ENCODE results near the gene DYNC1H1. TPM values are rescaled to one million over a fixed set of nuclear protein-coding genes. Genes with fewer than 3 reads are reported as not detected.

DYNC1H1 gene
- total RNA-seq, 2 experiments from 2014 or later, result 291 to 301 TPM

DNA sequence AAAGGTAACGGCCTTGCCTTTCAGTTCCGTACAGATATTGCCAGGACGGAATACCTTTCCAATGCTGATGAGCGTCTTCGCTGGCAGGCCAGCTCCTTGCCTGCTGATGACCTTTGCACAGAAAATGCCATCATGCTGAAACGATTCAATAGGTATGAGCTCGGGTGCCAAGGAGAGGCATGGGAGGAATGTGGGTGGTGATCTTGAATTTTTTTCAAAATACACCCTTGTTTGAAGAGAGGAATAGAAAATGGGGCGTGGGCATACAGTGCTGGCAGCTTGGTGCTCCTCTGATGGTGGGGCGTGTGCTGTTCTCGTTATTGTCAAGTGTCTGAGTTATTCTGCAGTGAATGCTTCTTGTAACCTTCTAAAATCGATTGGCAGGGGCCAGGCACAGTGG lies 69.9 kb downstream of the DYNC1H1 start:
- DNase-seq (no peak), ATAC-seq (no peak)
- Mint-ChIP-seq H3K4me3 (no peak overlapping the region), H3K27ac (no peak overlapping the region), H3K9me3 (no peaks in the 10 kb centered on the region), H3K36me3 (ENCODE audit: low read depth) (peaks cover 61% of the 10 kb centered on the region), H3K27me3 (no peaks in the 10 kb centered on the region), H3K4me1 (ENCODE audit: low read depth) (no peaks in the 10 kb centered on the region)
- intact Hi-C loops (cut with micrococcal nuclease), result no loop called here
- CTCF ChIA-PET, result interaction anchor here (1.5 kb wide), 1 partner anchor 62 kb away, joined by 6 read pairs; no protein-coding TSS in a partner anchor
- TF ChIP-seq, protein P1, sequence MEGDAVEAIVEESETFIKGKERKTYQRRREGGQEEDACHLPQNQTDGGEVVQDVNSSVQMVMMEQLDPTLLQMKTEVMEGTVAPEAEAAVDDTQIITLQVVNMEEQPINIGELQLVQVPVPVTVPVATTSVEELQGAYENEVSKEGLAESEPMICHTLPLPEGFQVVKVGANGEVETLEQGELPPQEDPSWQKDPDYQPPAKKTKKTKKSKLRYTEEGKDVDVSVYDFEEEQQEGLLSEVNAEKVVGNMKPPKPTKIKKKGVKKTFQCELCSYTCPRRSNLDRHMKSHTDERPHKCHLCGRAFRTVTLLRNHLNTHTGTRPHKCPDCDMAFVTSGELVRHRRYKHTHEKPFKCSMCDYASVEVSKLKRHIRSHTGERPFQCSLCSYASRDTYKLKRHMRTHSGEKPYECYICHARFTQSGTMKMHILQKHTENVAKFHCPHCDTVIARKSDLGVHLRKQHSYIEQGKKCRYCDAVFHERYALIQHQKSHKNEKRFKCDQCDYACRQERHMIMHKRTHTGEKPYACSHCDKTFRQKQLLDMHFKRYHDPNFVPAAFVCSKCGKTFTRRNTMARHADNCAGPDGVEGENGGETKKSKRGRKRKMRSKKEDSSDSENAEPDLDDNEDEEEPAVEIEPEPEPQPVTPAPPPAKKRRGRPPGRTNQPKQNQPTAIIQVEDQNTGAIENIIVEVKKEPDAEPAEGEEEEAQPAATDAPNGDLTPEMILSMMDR (IDR thresholded peaks at IDR 0.05), result no peak
- POLR2A ChIA-PET, result interaction anchor here (0.8 kb wide), 1 partner anchor 56 kb away, joined by 3 read pairs; no protein-coding TSS in a partner anchor

DNA sequence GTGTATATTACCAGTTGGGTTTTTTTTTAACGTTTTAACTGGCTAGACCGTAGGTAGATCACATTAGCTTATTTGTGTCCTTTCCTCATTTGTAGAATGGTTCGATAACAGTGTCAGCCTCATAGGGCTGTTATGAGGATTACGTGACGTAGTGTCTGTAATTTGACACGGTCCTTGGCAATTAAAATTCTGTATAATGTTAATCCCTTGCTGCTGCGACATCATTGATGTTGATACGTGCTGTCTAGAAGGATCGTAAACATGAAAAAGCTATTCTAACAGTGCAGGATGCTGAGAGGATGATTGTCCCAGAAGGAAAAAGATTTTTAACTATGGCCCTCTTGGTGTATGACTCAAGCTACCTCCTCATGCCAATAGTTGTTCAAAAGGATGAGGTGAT lies 71.5 kb downstream of the DYNC1H1 start:
- no peaks in the 10 kb centered on the region for H3K27me3 Mint-ChIP-seq
- no peak overlapping the region for H3K4me3 Mint-ChIP-seq
- ChIA-PET CTCF (interaction anchor here (1.3 kb wide), 1 partner anchor 278 kb away, joined by 4 read pairs; no protein-coding TSS in a partner anchor), POLR2A (interaction anchor here (0.7 to 1.2 kb wide), 3 partner anchors 11 to 58 kb away, joined by 3 to 4 read pairs (median 3); no protein-coding TSS in a partner anchor)
- no peaks in the 10 kb centered on the region for H3K9me3 Mint-ChIP-seq
- ATAC-seq, result no peak
- TF ChIP-seq, protein P1 (IDR thresholded peaks at IDR 0.05), result no peak
- no peaks in the 10 kb centered on the region for H3K4me1 Mint-ChIP-seq (ENCODE audit: low read depth)
- peaks cover 61% of the 10 kb centered on the region for H3K36me3 Mint-ChIP-seq (ENCODE audit: low read depth)
- no peak overlapping the region for H3K27ac Mint-ChIP-seq
- no peak for DNase-seq
- intact Hi-C loops (cut with micrococcal nuclease), result no loop called here

DNA sequence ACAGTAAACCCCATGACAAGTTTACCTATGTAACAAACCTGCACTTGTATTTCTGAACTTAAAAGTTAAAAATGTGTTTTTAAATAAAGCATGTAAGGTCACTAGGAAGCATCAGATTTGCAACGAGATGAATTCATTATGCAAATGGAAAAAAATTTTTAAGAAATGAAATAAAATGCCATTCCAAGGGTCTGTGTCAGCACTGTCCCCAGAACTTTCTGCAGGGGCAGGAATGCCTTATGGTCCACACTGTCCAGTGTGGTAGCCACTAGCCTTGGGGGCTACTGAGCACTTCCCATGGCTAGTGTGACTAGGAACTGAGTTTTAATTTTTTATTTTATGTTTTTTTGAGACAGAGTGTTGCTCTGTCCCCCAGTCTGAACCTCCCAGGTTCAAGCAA lies 73.3 kb downstream of the DYNC1H1 start:
- Mint-ChIP-seq H3K9me3 (no peaks in the 10 kb centered on the region), H3K27ac (no peak overlapping the region), H3K4me1 (ENCODE audit: low read depth) (no peaks in the 10 kb centered on the region), H3K36me3 (ENCODE audit: low read depth) (peaks cover 64% of the 10 kb centered on the region), H3K27me3 (no peaks in the 10 kb centered on the region), H3K4me3 (no peak overlapping the region)
- CTCF ChIA-PET, result no interaction called here
- TF ChIP-seq, protein P1 (IDR thresholded peaks at IDR 0.05), result no peak
- ATAC-seq, result no peak
- intact Hi-C loops (cut with micrococcal nuclease), result no loop called here
- POLR2A ChIA-PET, result interaction anchor here (1.3 kb wide), 1 partner anchor 10 kb away, joined by 4 read pairs; no protein-coding TSS in a partner anchor
- no peak for DNase-seq

DNA sequence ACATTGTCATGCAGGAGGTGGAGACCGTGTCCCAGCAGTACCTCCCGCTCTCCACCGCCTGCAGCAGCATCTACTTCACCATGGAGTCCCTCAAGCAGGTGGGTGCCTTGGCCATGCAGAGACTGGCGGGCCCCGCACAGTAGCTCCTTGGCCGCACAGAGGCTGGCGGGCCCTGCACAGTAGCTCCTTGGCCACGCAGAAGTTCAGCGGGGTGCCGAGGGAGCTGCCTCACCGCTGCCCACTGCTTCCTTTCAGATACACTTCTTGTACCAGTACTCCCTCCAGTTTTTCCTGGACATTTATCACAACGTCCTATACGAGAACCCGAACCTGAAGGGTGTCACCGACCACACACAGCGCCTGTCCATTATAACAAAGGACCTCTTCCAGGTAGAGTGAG lies 74.8 kb downstream of the DYNC1H1 start:
- peaks cover 60% of the 10 kb centered on the region for H3K36me3 Mint-ChIP-seq (ENCODE audit: low read depth)
- intact Hi-C loops (cut with micrococcal nuclease), result no loop called here
- no peaks in the 10 kb centered on the region for H3K9me3 Mint-ChIP-seq
- H3K27me3 Mint-ChIP-seq, result no peaks in the 10 kb centered on the region
- TF ChIP-seq, protein P1 (IDR thresholded peaks at IDR 0.05), result no peak
- ChIA-PET POLR2A (interaction anchor here (0.7 kb wide), 1 partner anchor 152 kb away, joined by 3 read pairs; no protein-coding TSS in a partner anchor), CTCF (no interaction called here)
- ATAC-seq (no peak), DNase-seq (no peak)
- no peak overlapping the region for H3K4me3 Mint-ChIP-seq
- H3K27ac Mint-ChIP-seq, result no peak overlapping the region
- H3K4me1 Mint-ChIP-seq (ENCODE audit: low read depth), result no peaks in the 10 kb centered on the region

DNA sequence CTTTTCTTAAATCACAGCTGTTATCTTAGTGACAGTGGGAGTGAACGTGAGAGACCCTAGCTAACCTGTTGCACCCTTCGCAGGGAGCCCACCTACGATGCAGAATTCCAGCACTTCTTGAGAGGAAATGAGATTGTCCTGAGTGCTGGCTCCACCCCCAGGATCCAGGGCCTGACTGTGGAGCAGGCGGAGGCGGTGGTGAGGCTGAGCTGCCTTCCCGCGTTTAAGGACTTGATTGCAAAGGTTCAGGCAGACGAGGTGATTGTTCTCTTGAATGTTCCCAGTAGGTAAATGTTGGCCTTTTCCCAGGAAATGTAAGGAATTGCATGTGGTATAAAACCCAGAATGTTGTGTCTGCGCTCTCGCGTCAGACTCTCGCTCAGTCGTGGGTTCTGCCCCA lies 75.8 kb downstream of the DYNC1H1 start:
- no peak for ATAC-seq
- intact Hi-C loops (cut with micrococcal nuclease), result no loop called here

More for the DNA sequence above, 75.8 kb downstream of the DYNC1H1 start:
- Mint-ChIP-seq H3K27me3 (no peaks in the 10 kb centered on the region), H3K9me3 (no peaks in the 10 kb centered on the region), H3K4me3 (no peak overlapping the region), H3K4me1 (ENCODE audit: low read depth) (no peaks in the 10 kb centered on the region), H3K36me3 (ENCODE audit: low read depth) (peaks cover 61% of the 10 kb centered on the region), H3K27ac (no peak overlapping the region)
- DNase-seq, result no peak
- ChIA-PET CTCF (no interaction called here), POLR2A (interaction anchor here (1.0 kb wide), 1 partner anchor 44 kb away, joined by 3 read pairs; no protein-coding TSS in a partner anchor)
- TF ChIP-seq, protein P1 (IDR thresholded peaks at IDR 0.05), result no peak

Measured in activated CD8-positive, alpha-beta T cell treated with anti-CD3 and anti-CD28 coated beads for 36 hours (primary cell).